ENCODE data around the gene ZC3H18. TPM values are rescaled to one million over a fixed set of nuclear protein-coding genes. Genes with fewer than 3 reads are reported as not detected.

The ZC3H18 gene
- total RNA-seq, 1 experiment from 2014 or later = 48.9 TPM

DNA sequence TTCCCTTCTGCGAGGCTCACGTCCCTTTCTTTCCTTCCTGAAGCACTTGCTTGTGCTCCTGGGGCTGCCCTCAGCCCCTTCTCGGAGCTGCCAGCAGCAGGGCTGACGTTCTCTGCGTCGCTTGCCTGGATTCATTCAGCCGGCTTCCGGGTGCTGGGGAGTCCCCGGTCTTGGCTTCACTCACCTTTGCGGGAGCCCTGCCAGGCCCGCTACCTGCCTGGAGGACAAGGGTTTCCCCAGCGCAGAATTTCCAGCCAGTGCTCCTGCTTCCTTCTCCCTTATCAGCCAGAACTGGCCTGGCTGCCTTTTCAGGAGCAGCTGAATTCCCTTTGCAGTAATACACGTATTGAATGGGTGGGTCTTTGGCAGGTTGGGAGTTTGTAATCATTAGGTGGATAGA lies 46.1 kb downstream of the ZC3H18 start:
- in situ Hi-C loops (cut with HindIII; ENCODE audit: low sequenced_read_pairs) = no loop called here
- peak; percentile 86 for DNase-seq (ENCODE audit: low spot score)

- in situ Hi-C loops (cut with HindIII; ENCODE audit: low sequenced_read_pairs) = no loop called here
- no peak for DNase-seq (ENCODE audit: low spot score)
Observed at GRCh38 chr16:88616736-88617135, 46.5 kb downstream of the ZC3H18 start.

DNA sequence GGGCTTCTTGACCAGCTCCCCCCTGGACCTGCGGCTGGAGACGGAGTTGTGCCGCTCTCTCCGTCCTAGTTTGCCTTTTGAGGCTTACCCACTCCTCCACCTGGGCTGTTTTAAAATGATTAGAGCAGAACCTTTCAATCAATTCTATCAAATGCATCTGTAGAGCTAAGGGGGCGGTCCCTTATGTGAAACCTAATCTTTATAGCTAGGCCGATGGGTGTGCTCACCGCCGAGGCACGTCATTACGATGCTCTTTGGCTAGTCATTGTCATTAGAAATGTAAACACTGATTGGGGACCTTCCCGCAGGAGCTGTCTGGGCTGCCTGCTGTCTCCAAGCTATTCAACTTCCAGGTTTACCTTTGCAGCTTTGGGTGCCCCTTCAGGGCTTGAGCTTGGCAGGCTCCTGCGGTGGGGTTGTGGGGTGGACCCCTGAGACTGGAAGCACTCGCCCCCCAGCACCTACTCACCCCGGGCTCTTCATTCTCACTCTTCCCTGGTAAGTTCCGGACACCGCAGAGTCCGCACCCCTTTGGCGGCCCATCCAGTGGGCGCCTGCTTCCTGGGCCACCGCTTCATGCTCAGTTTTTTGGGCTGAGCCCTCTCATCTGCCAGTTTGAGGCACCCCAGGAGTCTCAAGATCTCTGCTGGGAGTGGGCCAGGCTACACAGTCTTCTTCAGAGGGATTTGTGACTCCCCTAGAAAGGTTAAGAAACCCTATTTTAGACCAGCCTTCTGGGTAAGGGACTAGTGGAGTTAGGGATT lies 47.2 kb downstream of the ZC3H18 start:
- in situ Hi-C loops (cut with HindIII; ENCODE audit: low sequenced_read_pairs) = no loop called here
- no peak for DNase-seq (ENCODE audit: low spot score)

GRCh38 chr16:88618182-88618955 lies 48.2 kb downstream of the ZC3H18 start:
- DNase-seq (ENCODE audit: low spot score) = no peak
- in situ Hi-C loops (cut with HindIII; ENCODE audit: low sequenced_read_pairs) = no loop called here

- no peak for DNase-seq (ENCODE audit: low spot score)
- in situ Hi-C loops (cut with HindIII; ENCODE audit: low sequenced_read_pairs) = no loop called here
Observed at GRCh38 chr16:88618956-88619667, 48.9 kb downstream of the ZC3H18 start.

GRCh38 chr16:88619859-88620815 lies 49.9 kb downstream of the ZC3H18 start:
- in situ Hi-C loops (cut with HindIII; ENCODE audit: low sequenced_read_pairs) = no loop called here
- no peak for DNase-seq (ENCODE audit: low spot score)

DNA sequence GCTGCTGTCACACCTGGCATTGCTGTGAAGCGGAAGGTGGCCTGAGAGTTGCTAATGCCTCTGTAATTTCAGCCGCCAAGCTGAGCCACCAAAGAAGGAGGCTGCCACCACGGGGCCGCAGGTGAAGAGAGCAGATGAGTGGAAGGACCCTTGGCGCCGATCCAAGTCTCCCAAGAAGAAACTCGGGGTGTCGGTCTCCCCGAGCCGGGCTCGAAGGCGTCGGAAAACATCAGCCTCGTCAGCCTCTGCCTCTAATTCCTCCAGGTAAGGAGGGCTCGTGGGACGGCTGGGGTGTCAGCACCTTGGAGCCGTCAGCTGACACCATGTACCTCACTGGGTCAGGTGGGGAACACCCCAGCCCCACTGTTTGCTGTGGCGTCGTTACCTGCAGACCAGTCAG lies 51.9 kb downstream of the ZC3H18 start:
- no peak for DNase-seq (ENCODE audit: low spot score)
- in situ Hi-C loops (cut with HindIII; ENCODE audit: low sequenced_read_pairs) = no loop called here

- DNase-seq (ENCODE audit: low spot score) = no peak
- in situ Hi-C loops (cut with HindIII; ENCODE audit: low sequenced_read_pairs) = no loop called here
Observed at GRCh38 chr16:88622866-88623265, 52.7 kb downstream of the ZC3H18 start.

DNA sequence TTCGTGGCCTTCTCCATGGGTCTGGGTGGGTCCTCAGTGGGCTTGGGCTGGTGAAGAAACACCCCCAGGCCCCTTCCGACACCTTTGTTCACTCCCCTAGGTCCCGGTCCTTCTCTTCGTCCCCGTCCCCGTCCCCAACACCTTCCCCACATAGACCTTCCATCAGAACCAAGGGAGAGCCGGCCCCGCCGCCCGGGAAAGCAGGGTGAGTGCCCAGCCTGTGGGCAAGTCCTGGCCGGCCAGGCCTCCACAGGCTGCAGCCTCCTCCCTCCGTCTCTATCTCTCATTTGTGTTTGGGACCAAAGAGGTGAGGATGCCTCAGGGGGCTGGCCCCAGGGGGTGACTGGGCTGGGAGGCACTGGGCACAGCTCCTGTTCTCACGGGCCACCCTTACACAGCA lies 53.7 kb downstream of the ZC3H18 start:
- in situ Hi-C loops (cut with HindIII; ENCODE audit: low sequenced_read_pairs) = no loop called here
- no peak for DNase-seq (ENCODE audit: low spot score)

- no peak for DNase-seq (ENCODE audit: low spot score)
- in situ Hi-C loops (cut with HindIII; ENCODE audit: low sequenced_read_pairs) = no loop called here
Observed at GRCh38 chr16:88624481-88624880, 54.3 kb downstream of the ZC3H18 start.

DNA sequence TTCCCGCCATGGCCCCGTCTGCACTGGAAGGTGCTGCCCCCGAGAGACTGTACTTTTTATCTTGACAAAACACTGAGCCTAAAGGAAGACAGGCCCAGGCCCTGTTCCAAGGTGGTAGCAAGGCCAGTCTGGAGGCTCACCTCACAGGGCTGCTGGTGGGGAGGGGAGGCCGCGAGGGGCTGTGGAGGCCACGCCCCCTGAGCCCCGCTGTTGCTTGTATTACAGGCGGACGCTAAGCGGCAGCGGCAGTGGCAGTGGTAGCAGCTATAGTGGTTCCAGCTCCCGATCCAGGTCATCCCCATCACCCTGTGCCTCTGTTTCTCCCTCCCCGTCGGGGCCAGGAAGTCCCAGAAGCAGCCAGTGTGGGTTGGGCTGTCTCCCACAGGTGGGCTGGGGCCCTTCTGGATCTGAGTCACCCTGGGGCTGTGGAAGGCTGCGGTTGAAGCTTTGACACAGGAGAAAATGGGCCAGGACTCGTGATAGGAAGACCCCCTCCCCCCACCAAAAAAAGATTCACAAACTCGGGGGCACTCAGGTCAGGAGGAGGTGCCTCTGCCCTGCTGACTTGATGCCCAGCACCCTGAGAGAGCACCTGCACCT lies 54.9 kb downstream of the ZC3H18 start:
- in situ Hi-C loops (cut with HindIII; ENCODE audit: low sequenced_read_pairs) = no loop called here
- DNase-seq (ENCODE audit: low spot score) = no peak

- peak; percentile 97 for DNase-seq (ENCODE audit: low spot score)
- in situ Hi-C loops (cut with HindIII; ENCODE audit: low sequenced_read_pairs) = no loop called here
Observed at GRCh38 chr16:88626646-88627045, 56.4 kb downstream of the ZC3H18 start.

GRCh38 chr16:88627531-88628411 lies 57.6 kb downstream of the ZC3H18 start:
- in situ Hi-C loops (cut with HindIII; ENCODE audit: low sequenced_read_pairs) = no loop called here
- no peak for DNase-seq (ENCODE audit: low spot score)

DNA sequence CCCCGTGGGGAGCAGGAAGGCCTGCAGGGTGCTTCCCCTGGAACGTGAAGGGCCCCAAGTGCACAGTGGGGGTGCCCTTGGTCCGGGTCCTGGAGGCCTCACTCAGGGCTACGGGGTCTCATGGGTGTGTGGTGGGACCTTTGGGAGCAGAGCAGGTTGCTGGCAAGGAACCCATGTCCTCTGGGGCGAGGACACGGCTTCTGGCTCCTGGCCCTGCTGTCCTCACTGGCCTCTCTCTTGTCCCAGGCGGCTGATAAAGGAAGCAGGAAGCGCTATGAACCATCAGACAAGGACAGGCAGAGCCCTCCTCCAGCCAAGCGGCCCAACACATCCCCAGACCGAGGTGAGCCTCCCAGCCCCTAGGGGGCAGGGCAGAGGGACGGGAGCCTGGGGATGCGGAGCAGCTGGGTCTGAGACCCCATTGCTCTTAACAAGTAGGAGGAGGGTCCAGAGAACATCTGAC lies 58.3 kb downstream of the ZC3H18 start:
- DNase-seq (ENCODE audit: low spot score) = peak; percentile 29
- in situ Hi-C loops (cut with HindIII; ENCODE audit: low sequenced_read_pairs) = no loop called here

- in situ Hi-C loops (cut with HindIII; ENCODE audit: low sequenced_read_pairs) = no loop called here
- DNase-seq (ENCODE audit: low spot score) = no peak
Observed at GRCh38 chr16:88629835-88630234, 59.6 kb downstream of the ZC3H18 start.

DNA sequence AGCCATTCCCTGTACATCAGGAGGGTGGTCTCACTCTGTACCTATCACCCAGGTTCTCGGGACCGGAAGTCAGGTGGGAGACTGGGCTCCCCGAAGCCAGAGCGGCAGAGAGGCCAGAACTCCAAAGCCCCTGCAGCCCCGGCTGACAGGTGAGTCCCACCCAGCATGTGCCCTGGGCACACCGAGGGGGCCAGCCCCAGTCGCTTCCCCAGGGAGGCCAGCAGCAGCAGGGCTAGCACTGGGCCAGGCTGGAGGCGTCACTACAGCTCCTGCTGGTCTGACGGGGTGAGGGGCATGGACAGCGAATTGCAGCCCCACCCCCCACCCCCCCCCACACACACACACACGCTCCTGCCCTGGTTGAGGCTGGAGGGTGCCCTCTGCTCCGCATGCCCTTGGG lies 60.2 kb downstream of the ZC3H18 start:
- in situ Hi-C loops (cut with HindIII; ENCODE audit: low sequenced_read_pairs) = no loop called here
- no peak for DNase-seq (ENCODE audit: low spot score)

DNA sequence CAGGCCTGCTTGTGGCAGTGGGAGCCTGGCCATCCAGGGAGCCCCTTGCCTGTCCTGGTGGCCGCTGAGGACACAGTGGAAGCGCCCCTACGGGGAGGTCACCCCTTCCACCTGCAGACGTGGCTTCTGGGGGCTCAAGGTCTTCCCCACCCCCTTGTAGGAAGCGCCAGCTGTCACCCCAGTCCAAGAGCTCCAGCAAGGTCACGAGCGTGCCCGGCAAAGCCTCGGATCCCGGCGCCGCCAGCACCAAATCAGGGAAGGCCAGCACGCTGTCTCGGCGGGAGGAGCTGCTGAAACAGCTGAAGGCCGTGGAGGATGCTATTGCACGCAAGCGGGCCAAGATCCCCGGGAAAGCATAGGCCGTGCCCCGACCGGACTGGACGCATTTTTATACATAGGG lies 60.7 kb downstream of the ZC3H18 start:
- in situ Hi-C loops (cut with HindIII; ENCODE audit: low sequenced_read_pairs) = no loop called here
- no peak for DNase-seq (ENCODE audit: low spot score)

- in situ Hi-C loops (cut with HindIII; ENCODE audit: low sequenced_read_pairs) = no loop called here
- no peak for DNase-seq (ENCODE audit: low spot score)
Observed at GRCh38 chr16:88631384-88631783, 61.2 kb downstream of the ZC3H18 start.
